NCI-H82 (cell line): ENCODE data around the gene ZEB2.

Source experiments
- DNase-seq: peaks from one replicate; lab custom pipeline; 2025; lab: John Stamatoyannopoulos, UW

ZEB2 gene

GRCh38 chr2:144421606-144422510, 98.1 kb downstream of the ZEB2 start:
- DNase-seq = no peak

GRCh38 chr2:144419218-144419617, 100.7 kb downstream of the ZEB2 start:
- DNase-seq = no peak

GRCh38 chr2:144415386-144415785, 104.5 kb downstream of the ZEB2 start:
- no peak for DNase-seq

- no peak for DNase-seq
Measured at GRCh38 chr2:144414324-144414845, 105.5 kb downstream of the ZEB2 start.

- DNase-seq = no peak
Measured at GRCh38 chr2:144412709-144413108, 107.2 kb downstream of the ZEB2 start.

GRCh38 chr2:144411473-144411872, 108.4 kb downstream of the ZEB2 start:
- no peak for DNase-seq

- DNase-seq = no peak
Measured at GRCh38 chr2:144409241-144409640, 110.7 kb downstream of the ZEB2 start.

GRCh38 chr2:144407262-144407661, 112.7 kb downstream of the ZEB2 start:
- DNase-seq = no peak

GRCh38 chr2:144405982-144406788, 113.7 kb downstream of the ZEB2 start:
- DNase-seq = no peak

- DNase-seq = no peak
Measured at GRCh38 chr2:144405321-144405720, 114.6 kb downstream of the ZEB2 start.

- no peak for DNase-seq
Measured at GRCh38 chr2:144404586-144405314, 115.2 kb downstream of the ZEB2 start.

- peak; percentile 86 for DNase-seq
Measured at GRCh38 chr2:144403933-144404332, 116.0 kb downstream of the ZEB2 start.

- peak; percentile 79 for DNase-seq
Measured at GRCh38 chr2:144402251-144402650, 117.7 kb downstream of the ZEB2 start.

- no peak for DNase-seq
Measured at GRCh38 chr2:144401036-144401435, 118.9 kb downstream of the ZEB2 start.

GRCh38 chr2:144396318-144396717, 123.6 kb downstream of the ZEB2 start:
- no peak for DNase-seq

- DNase-seq = no peak
Measured at GRCh38 chr2:144390424-144391020, 129.4 kb downstream of the ZEB2 start.

GRCh38 chr2:144389930-144390311, 130.0 kb downstream of the ZEB2 start:
- no peak for DNase-seq

GRCh38 chr2:144389151-144389929, 130.6 kb downstream of the ZEB2 start:
- no peak for DNase-seq

- DNase-seq = no peak
Measured at GRCh38 chr2:144385381-144385780, 134.5 kb downstream of the ZEB2 start.

- no peak for DNase-seq
Measured at GRCh38 chr2:144383571-144384100, 136.3 kb downstream of the ZEB2 start.

GRCh38 chr2:144382849-144383248, 137.1 kb downstream of the ZEB2 start:
- no peak for DNase-seq
